H1 (cell line): Measurements from ENCODE around the gene TCEANC2. TPM values are rescaled to one million over a fixed set of nuclear protein-coding genes. Genes with fewer than 3 reads are reported as not detected.

Experiments used
- CTCF ChIA-PET: fragments of 300-600 bp; sonication (Branson Sonifier 250); formaldehyde crosslinking; loops from one replicate; lab custom pipeline; 2021; ENCODE audit not compliant: partially characterized antibody; lab: Charles Lee
- POLR2A ChIA-PET: fragments of 300-600 bp; sonication (Branson Sonifier 250); formaldehyde crosslinking; loops from one replicate; lab custom pipeline; 2021; ENCODE audit warnings: inconsistent platforms; ENCODE audit not compliant: partially characterized antibody; lab: Charles Lee
- DNase-seq, 2 experiments: peaks; one replicate each; pipeline versions ENCODE4 v3.0.0 to v3.0.0-alpha.2; 2010 to 2022; ENCODE audit warnings: low spot score in 2 of 2, low read depth in 1 of 2, mixed read lengths in 1 of 2
- FAIRE-seq: peaks from 2 replicates; lab custom pipeline; 2011; peaks lifted over from hg19 to GRCh38; lab: Jason Lieb, UNC
- H2AFZ ChIP-seq: 2 replicates; pipeline ENCODE4 v1.8.1; 2012; ENCODE audit warnings: low read length, inconsistent platforms
- H2AK5ac ChIP-seq: 2 replicates; pipeline ENCODE4 v1.6.1; 2013; ENCODE audit warnings: low read depth, low read length
- H2BK120ac ChIP-seq: replicated peaks from 2 replicates; pipeline ENCODE3; 2013; ENCODE audit warnings: low read depth, low read length, inconsistent platforms
- H2BK12ac ChIP-seq: 2 replicates; pipeline ENCODE4 v1.6.1; 2013; ENCODE audit warnings: low read depth, low read length
- H2BK15ac ChIP-seq: 2 replicates; pipeline ENCODE4 v1.6.1; 2013; ENCODE audit warnings: low read length
- H2BK20ac ChIP-seq: 2 replicates; pipeline ENCODE4 v1.6.1; 2013; ENCODE audit warnings: low read length
- H2BK5ac ChIP-seq: 2 replicates; pipeline ENCODE4 v1.6.1; 2013; ENCODE audit warnings: low read depth, low read length
- H3K14ac ChIP-seq: 2 replicates; pipeline ENCODE4 v1.6.1; 2013; ENCODE audit warnings: inconsistent platforms; ENCODE audit not compliant: insufficient read length
- H3K18ac ChIP-seq: 2 replicates; pipeline ENCODE4 v1.6.1; 2013; ENCODE audit warnings: low read length; ENCODE audit errors: extremely low read depth
- H3K23ac ChIP-seq: 2 replicates; pipeline ENCODE4 v1.6.1; 2013; ENCODE audit warnings: inconsistent platforms; ENCODE audit not compliant: insufficient read length
- H3K23me2 ChIP-seq: 2 replicates; pipeline ENCODE4 v1.6.1; 2013; ENCODE audit warnings: low read depth, low read length
- H3K27ac ChIP-seq: 2 replicates; pipeline ENCODE4 v1.6.1; 2011; ENCODE audit warnings: low read depth, low read length, inconsistent platforms
- H3K27me3 ChIP-seq, 4 experiments: replicated peaks in 1 of 4; 1 replicate in 1 of 4; 2 replicates in 3 of 4; pipeline versions ENCODE4 v1.6.1 to v1.8.1; 2011 to 2013; ENCODE audit warnings: low read length in 3 of 4, mild to moderate bottlenecking in 3 of 4, inconsistent platforms in 2 of 4, mixed read lengths in 2 of 4, moderate library complexity in 1 of 4; ENCODE audit not compliant: control insufficient read depth in 3 of 4, insufficient read depth in 3 of 4; ENCODE audit errors: extremely low read depth in 1 of 4
- H3K36me3 ChIP-seq, 4 experiments: 2 replicates each; pipeline versions ENCODE4 v1.6.1 to v1.8.1; 2011 to 2013; ENCODE audit warnings: mild to moderate bottlenecking in 4 of 4, low read length in 3 of 4, moderate library complexity in 2 of 4, control low read depth in 1 of 4, inconsistent platforms in 1 of 4; ENCODE audit not compliant: insufficient read depth in 4 of 4, control insufficient read depth in 2 of 4
- H3K4ac ChIP-seq: replicated peaks from 2 replicates; pipeline ENCODE3; 2013; ENCODE audit warnings: low read length, low read depth, mixed read lengths, inconsistent platforms; ENCODE audit not compliant: insufficient read length
- H3K4me1 ChIP-seq, 4 experiments: replicated peaks in 1 of 4; 1 replicate in 1 of 4; 2 replicates in 3 of 4; pipeline versions ENCODE4 v1.6.1 to v1.8.1; 2011 to 2013; ENCODE audit warnings: low read length in 3 of 4, inconsistent platforms in 2 of 4, mixed read lengths in 1 of 4; ENCODE audit not compliant: insufficient read depth in 4 of 4, control insufficient read depth in 3 of 4
- H3K4me2 ChIP-seq, 2 experiments: 2 replicates each; pipeline versions ENCODE4 v1.6.1 to v1.8.1; 2011 to 2013; ENCODE audit warnings: low read depth in 2 of 2, low read length in 2 of 2, control low read depth in 1 of 2, inconsistent platforms in 1 of 2, mild to moderate bottlenecking in 1 of 2; ENCODE audit not compliant: insufficient read depth in 1 of 2
- H3K4me3 ChIP-seq, 4 experiments: fragments of 200-600, 300-600 bp in 1 of 4; sonication (generic), shearing (Covaris generic), sonication (Bioruptor Twin) in 1 of 4; 2 replicates each; pipeline versions ENCODE4 v1.5.1 to v1.8.1; 2011 to 2016; ENCODE audit warnings: low read length in 4 of 4, low read depth in 3 of 4, control low read depth in 2 of 4, inconsistent platforms in 2 of 4, mild to moderate bottlenecking in 2 of 4, mixed read lengths in 1 of 4, moderate library complexity in 1 of 4; ENCODE audit not compliant: insufficient read depth in 2 of 4; ENCODE audit errors: extremely low read depth in 1 of 4
- H3K56ac ChIP-seq: replicated peaks from 2 replicates; pipeline ENCODE3; 2013; ENCODE audit warnings: low read depth, mild to moderate bottlenecking, mixed read lengths, low read length, inconsistent platforms; ENCODE audit not compliant: insufficient read length
- H3K79me1 ChIP-seq: 2 replicates; pipeline ENCODE4 v1.6.1; 2013; ENCODE audit warnings: low read depth, low read length, control low read depth
- H3K79me2 ChIP-seq, 2 experiments: 2 replicates each; pipeline versions ENCODE4 v1.6.1 to v1.8.1; 2012 to 2013; ENCODE audit warnings: low read length in 2 of 2, mild to moderate bottlenecking in 2 of 2, inconsistent platforms in 1 of 2; ENCODE audit not compliant: insufficient read depth in 2 of 2, control insufficient read depth in 1 of 2
- H3K9ac ChIP-seq, 4 experiments: replicated peaks in 1 of 4; 1 replicate in 1 of 4; 2 replicates in 3 of 4; pipeline versions ENCODE4 v1.6.1 to v1.8.1; 2011 to 2013; ENCODE audit warnings: low read depth in 3 of 4, low read length in 3 of 4, control low read depth in 2 of 4, mild to moderate bottlenecking in 2 of 4, moderate library complexity in 2 of 4, inconsistent platforms in 1 of 4; ENCODE audit errors: extremely low read depth in 1 of 4
- H3K9me3 ChIP-seq, 2 experiments: 2 replicates each; pipeline versions ENCODE4 v1.6.1 to v1.8.1; 2012 to 2013; ENCODE audit warnings: mild to moderate bottlenecking in 2 of 2, moderate library complexity in 2 of 2, control low read depth in 1 of 2, inconsistent platforms in 1 of 2, low read depth in 1 of 2, low read length in 1 of 2, mixed read lengths in 1 of 2; ENCODE audit not compliant: insufficient read depth in 2 of 2
- H4K20me1 ChIP-seq, 2 experiments: replicated peaks in 1 of 2; 2 replicates each; pipeline versions ENCODE3 to v1.8.1; 2011 to 2013; ENCODE audit warnings: inconsistent platforms in 2 of 2, low read length in 2 of 2, mild to moderate bottlenecking in 1 of 2; ENCODE audit not compliant: insufficient read depth in 2 of 2, control insufficient read depth in 1 of 2
- H4K5ac ChIP-seq: 2 replicates; pipeline ENCODE4 v1.6.1; 2013; ENCODE audit warnings: low read length, low read depth, mixed read lengths, inconsistent platforms; ENCODE audit not compliant: insufficient read length
- H4K8ac ChIP-seq: 2 replicates; pipeline ENCODE4 v1.8.0; 2013; ENCODE audit warnings: mild to moderate bottlenecking, moderate library complexity, low read length, inconsistent platforms; ENCODE audit not compliant: insufficient read depth; ENCODE audit errors: extremely low read depth
- H4K91ac ChIP-seq: replicated peaks from 2 replicates; pipeline ENCODE3; 2013; ENCODE audit warnings: low read length, mixed read lengths, inconsistent platforms; ENCODE audit not compliant: insufficient read length
- JUN ChIP-seq: IDR thresholded peaks from 2 replicates; pipeline ENCODE4 v1.6.1; 2011; ENCODE audit warnings: low read depth, mild to moderate bottlenecking, improper control_type of control experiment, low read length
- RBBP5 ChIP-seq: IDR thresholded peaks from 2 replicates; pipeline ENCODE4 v1.7.1; 2012; ENCODE audit warnings: low read depth, mild to moderate bottlenecking, inconsistent platforms, low read length, moderate library complexity, borderline replicate concordance
- SIRT6 ChIP-seq: IDR thresholded peaks from one replicate; pipeline ENCODE4 v1.7.1; 2012; ENCODE audit warnings: low read length, inconsistent platforms
- TAF1 ChIP-seq: IDR thresholded peaks from 2 replicates; pipeline ENCODE4 v1.6.1; 2011; ENCODE audit warnings: mild to moderate bottlenecking, low read depth, low read length
- WGBS, 2 experiments: shearing (Covaris generic) in 1 of 2; methylation state at CpG; one replicate each; pipeline versions ENCODE4 v1.1.6 to v1.1.7; 2013 to 2015; ENCODE audit warnings: low lambda C conversion rate in 2 of 2, mixed read lengths in 2 of 2, inconsistent platforms in 1 of 2, low coverage in 1 of 2, missing lambda C conversion rate in 1 of 2; ENCODE audit not compliant: insufficient replicate concordance in 2 of 2, insufficient coverage in 1 of 2, insufficient read length in 1 of 2; ENCODE audit errors: extremely low coverage in 1 of 2, missing lambda C conversion rate in 1 of 2; 5-methylcytosine and 5-hydroxymethylcytosine counted together
- polyA plus RNA-seq, 7 experiments: library from polyadenylated mRNA; depleted of rRNA in 3 of 7; stranded (reverse) in 5 of 7; unstranded in 2 of 7; fragments of >200 nt in 5 of 7; fragments of 200-250 nt in 2 of 7; gene quantifications; 1 replicate in 5 of 7; 2 replicates in 1 of 7; 4 replicates in 1 of 7; pipeline versions ENCODE4 v1.2.1 to v1.2.3, GENCODE V29; 2011 to 2013; ENCODE audit warnings: missing spikeins in 2 of 7, mixed read lengths in 2 of 7
- total RNA-seq: library from RNA; stranded (reverse); fragmentation: NEBNext Ultra II Directional; extraction: Animal tissue kit (Norgen Biotek cat#: 25700); gene quantifications from 2 replicates; pipeline ENCODE4 v1.2.1, GENCODE V29; 2021
- TF ChIP-seq, protein P1 (sequence below): IDR thresholded peaks from 2 replicates; pipeline ENCODE4 v1.6.1; 2012; ENCODE audit warnings: inconsistent platforms

Gene TCEANC2
- total and polyA plus RNA-seq, 2 of the 8 experiments (the other 6 are each of a cell fraction or from before 2014, with no cell fraction given), result 4.2 to 8.2 TPM

DNA sequence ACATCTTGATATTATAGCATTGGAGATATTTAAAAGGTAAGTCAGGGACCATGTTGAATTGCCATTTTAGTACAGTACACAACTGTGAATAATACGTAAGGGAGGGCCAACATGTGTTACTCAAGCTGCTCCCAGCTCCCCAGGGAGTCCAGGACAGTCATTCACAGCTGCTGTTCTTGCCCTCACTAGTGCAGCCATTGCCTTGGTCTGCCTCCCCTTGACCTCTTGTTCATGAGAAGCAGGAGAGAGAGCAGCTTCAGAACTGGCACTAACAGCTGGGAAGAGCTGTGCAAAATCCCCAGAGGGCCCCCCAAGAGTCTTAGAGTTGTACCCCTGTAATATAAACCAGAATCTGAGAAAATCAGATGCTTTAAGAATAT, 16.4 kb downstream of the TCEANC2 start:
- no peaks in the 10 kb centered on the region for H3K79me1 ChIP-seq
- no peak overlapping the region for H3K23ac ChIP-seq
- H4K20me1 ChIP-seq, result no peaks in the 10 kb centered on the region
- H3K79me2 ChIP-seq, result no peaks in the 10 kb centered on the region
- no peak overlapping the region for H2BK5ac ChIP-seq
- H3K36me3 ChIP-seq, result peaks cover 0 to 10% (median 0%) of the 10 kb centered on the region in 4 experiments; a peak in 2 of 8 replicates
- H2BK20ac ChIP-seq, result no peak overlapping the region
- H4K91ac ChIP-seq, result no peak overlapping the region
- WGBS, 2 experiments, result 74% methylated on average over 1 of the region's 1 CpG; no CpG with 5 or more reads in 1 of the 2 experiments
- no peak overlapping the region for H2BK12ac ChIP-seq
- H3K23me2 ChIP-seq, result no peaks in the 10 kb centered on the region
- no peaks in the 10 kb centered on the region for H3K9me3 ChIP-seq
- ChIA-PET CTCF (interaction anchor here (0.7 to 3.2 kb wide), 13 partner anchors 8 to 415 kb away, joined by 3 to 13 read pairs (median 3); no protein-coding TSS in a partner anchor), POLR2A (no interaction called here)
- no peaks in the 10 kb centered on the region for H3K27me3 ChIP-seq
- H4K5ac ChIP-seq, result peak overlapping the region; percentile 19
- H2BK15ac ChIP-seq, result no peak overlapping the region
- no peak overlapping the region for H2AFZ ChIP-seq
- H3K4me1 ChIP-seq, result no peaks in the 10 kb centered on the region
- H3K27ac ChIP-seq, result no peak overlapping the region
- H3K4ac ChIP-seq, result no peak overlapping the region
- H2AK5ac ChIP-seq, result no peak overlapping the region
- no peak overlapping the region for H3K14ac ChIP-seq
- no peak overlapping the region for H3K9ac ChIP-seq
- H3K18ac ChIP-seq, result no peak overlapping the region
- TF ChIP-seq JUN, result no peak
- TF ChIP-seq SIRT6, result no peak
- no peak for TF ChIP-seq RBBP5
- TF ChIP-seq TAF1, result no peak
- TF ChIP-seq, protein P1, sequence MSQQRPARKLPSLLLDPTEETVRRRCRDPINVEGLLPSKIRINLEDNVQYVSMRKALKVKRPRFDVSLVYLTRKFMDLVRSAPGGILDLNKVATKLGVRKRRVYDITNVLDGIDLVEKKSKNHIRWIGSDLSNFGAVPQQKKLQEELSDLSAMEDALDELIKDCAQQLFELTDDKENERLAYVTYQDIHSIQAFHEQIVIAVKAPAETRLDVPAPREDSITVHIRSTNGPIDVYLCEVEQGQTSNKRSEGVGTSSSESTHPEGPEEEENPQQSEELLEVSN, result no peak
- H2BK120ac ChIP-seq, result no peak overlapping the region
- no peak overlapping the region for H4K8ac ChIP-seq
- H3K4me2 ChIP-seq, result no peak overlapping the region
- DNase-seq (no peak), FAIRE-seq (no peak)
- no peak overlapping the region for H3K56ac ChIP-seq
- no peak overlapping the region for H3K4me3 ChIP-seq
